ENCODE results near the gene PSMD14.

The PSMD14 gene

DNA sequence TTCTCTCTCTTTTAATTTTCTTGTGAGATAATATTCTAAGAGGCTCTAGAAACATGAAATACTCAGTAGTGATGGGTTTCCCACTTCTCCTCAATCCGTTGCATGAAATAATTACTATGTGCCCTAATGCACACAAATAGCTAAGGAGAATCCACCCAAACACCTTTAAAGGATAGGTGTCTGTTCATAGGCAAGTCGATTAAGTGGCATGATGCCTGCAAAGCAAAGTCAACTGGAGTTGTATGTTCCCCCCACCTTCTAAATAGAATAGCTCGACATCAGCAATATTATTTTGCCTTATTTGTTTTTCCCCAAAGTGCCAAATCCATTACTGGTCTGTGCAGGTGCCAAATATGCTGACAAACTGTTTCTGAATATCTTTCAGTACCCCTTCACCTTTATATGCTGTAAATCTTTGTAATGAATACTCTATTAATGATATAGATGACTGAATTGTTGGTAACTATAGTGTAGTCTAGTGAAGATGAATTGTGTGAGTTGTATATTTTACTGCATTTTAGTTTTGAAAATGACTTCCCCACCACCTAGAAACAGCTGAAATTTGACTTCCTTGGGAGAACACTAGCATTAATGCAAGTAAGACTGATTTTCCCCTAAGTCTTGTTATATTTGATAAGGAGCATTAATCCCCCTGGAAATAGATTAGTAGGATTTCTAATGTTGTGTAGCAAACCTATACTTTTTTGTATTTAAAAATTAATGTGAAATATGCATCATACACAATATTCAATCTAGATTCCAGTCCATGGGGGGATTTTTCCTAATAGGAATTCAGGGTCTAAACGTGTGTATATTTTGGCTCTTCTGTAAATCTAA is 116.9 kb downstream of the PSMD14 start:
- no peak overlapping the region for H3K4me3 ChIP-seq (ENCODE audit: low read depth, low read length)
- no peak for DNase-seq (ENCODE audit: low read depth)
- no peak for TF ChIP-seq MYC (IDR thresholded peaks at IDR 0.05; ENCODE audit: low read depth, low read length)
- TF ChIP-seq, protein P1, sequence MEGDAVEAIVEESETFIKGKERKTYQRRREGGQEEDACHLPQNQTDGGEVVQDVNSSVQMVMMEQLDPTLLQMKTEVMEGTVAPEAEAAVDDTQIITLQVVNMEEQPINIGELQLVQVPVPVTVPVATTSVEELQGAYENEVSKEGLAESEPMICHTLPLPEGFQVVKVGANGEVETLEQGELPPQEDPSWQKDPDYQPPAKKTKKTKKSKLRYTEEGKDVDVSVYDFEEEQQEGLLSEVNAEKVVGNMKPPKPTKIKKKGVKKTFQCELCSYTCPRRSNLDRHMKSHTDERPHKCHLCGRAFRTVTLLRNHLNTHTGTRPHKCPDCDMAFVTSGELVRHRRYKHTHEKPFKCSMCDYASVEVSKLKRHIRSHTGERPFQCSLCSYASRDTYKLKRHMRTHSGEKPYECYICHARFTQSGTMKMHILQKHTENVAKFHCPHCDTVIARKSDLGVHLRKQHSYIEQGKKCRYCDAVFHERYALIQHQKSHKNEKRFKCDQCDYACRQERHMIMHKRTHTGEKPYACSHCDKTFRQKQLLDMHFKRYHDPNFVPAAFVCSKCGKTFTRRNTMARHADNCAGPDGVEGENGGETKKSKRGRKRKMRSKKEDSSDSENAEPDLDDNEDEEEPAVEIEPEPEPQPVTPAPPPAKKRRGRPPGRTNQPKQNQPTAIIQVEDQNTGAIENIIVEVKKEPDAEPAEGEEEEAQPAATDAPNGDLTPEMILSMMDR (IDR thresholded peaks at IDR 0.05; ENCODE audit: low read depth, low read length), result no peak
- TF ChIP-seq MAX (IDR thresholded peaks at IDR 0.05; ENCODE audit: low read depth, low read length), result no peak
- no peak for TF ChIP-seq POLR2A (IDR thresholded peaks at IDR 0.05; ENCODE audit: extremely low read depth, insufficient read length)

DNA sequence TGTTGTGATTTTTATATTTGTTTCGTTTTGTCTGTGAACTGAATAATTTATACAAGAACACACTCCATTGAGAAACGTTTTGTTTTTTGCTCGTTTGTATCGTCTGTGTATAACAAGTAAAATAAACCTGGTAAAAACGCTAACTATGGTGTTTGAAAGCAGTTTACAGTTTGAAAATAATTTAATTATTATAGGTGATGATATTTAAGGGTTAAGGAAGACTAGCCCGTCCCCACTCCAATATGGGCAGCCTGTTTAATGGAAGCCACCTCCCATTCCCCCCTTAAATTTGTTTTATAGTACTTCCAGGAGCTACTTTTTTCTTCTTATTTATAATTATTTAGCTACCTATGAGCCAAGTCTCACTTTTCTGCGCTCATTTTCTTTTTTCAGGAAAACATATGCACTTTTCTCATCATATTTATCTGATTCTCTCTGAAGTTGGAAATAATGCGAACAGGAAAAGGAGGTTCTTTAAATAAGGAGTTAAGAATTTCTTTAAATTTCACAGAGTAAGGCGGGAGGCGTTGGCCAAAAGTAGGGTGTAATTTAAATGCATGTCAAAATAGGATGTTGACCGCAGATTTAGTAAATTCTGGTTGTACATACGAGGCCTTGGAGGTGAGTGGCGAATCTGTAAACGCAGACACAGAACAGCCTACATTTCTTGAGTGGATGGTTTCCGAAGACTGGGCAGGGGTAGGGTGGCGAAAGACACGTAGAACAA is 117.7 kb downstream of the PSMD14 start:
- no peak for TF ChIP-seq MYC (IDR thresholded peaks at IDR 0.05; ENCODE audit: low read depth, low read length)
- TF ChIP-seq, protein P1 (IDR thresholded peaks at IDR 0.05; ENCODE audit: low read depth, low read length), result no peak
- DNase-seq (ENCODE audit: low read depth), result no peak

GRCh38 chr2:161426455-161426921 is 118.3 kb downstream of the PSMD14 start:
- DNase-seq (ENCODE audit: low read depth), result no peak
- H3K4me3 ChIP-seq (ENCODE audit: low read depth, low read length), result no peak overlapping the region
- TF ChIP-seq POLR2A (IDR thresholded peaks at IDR 0.05; ENCODE audit: extremely low read depth, insufficient read length) (no peak), MYC (IDR thresholded peaks at IDR 0.05; ENCODE audit: low read depth, low read length) (no peak), MAX (IDR thresholded peaks at IDR 0.05; ENCODE audit: low read depth, low read length) (no peak)
- TF ChIP-seq, protein P1 (IDR thresholded peaks at IDR 0.05; ENCODE audit: low read depth, low read length), result no peak

More for the DNA sequence above, 117.7 kb downstream of the PSMD14 start:
- no peak overlapping the region for H3K4me3 ChIP-seq (ENCODE audit: low read depth, low read length)

GRCh38 chr2:161426922-161427663 is 118.9 kb downstream of the PSMD14 start:
- TF ChIP-seq MAX (IDR thresholded peaks at IDR 0.05; ENCODE audit: low read depth, low read length) (no peak), POLR2A (IDR thresholded peaks at IDR 0.05; ENCODE audit: extremely low read depth, insufficient read length) (no peak), MYC (IDR thresholded peaks at IDR 0.05; ENCODE audit: low read depth, low read length) (no peak)
- TF ChIP-seq, protein P1 (IDR thresholded peaks at IDR 0.05; ENCODE audit: low read depth, low read length), result no peak
- H3K4me3 ChIP-seq (ENCODE audit: low read depth, low read length), result no peak overlapping the region
- DNase-seq (ENCODE audit: low read depth), result no peak

- no peak for DNase-seq (ENCODE audit: low read depth)
- H3K4me3 ChIP-seq (ENCODE audit: low read depth, low read length), result no peak overlapping the region
- TF ChIP-seq MAX (IDR thresholded peaks at IDR 0.05; ENCODE audit: low read depth, low read length), result no peak
- no peak for TF ChIP-seq POLR2A (IDR thresholded peaks at IDR 0.05; ENCODE audit: extremely low read depth, insufficient read length)
- no peak for TF ChIP-seq MYC (IDR thresholded peaks at IDR 0.05; ENCODE audit: low read depth, low read length)
- TF ChIP-seq, protein P1 (IDR thresholded peaks at IDR 0.05; ENCODE audit: low read depth, low read length), result no peak
Observed at GRCh38 chr2:161427664-161428587, 119.7 kb downstream of the PSMD14 start.
